NCI-H2196 (cell line): ENCODE results near the gene CNMD.
"Not testable (repeated sequence)": the region's sequence is repeated elsewhere in the genome, so short reads cannot be mapped to it uniquely, and the experiment has no call there.

Source experiments
- DNase-seq: peaks from one replicate; lab custom pipeline; 2025; ENCODE audit not compliant: unreplicated experiment; lab: John Stamatoyannopoulos, UW

The CNMD gene

DNA sequence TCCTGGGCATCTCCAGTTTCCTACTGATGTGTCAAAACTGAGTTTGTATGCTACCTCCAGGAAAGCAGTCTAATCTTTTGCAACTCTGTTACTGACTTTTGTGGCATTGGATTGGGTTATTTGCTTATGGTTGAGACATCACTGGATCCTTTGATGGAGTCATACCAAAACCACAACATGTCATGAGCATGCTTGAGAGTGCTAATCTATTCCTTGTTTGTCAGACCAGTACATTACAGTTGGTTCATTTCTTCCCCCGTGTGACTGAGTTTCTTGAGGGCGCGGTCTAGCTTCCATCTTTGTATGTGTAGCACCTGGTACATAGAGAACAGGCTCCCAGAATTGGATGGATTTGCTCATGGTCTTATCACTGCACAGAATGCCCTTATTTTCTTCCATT lies 43.8 kb downstream of the CNMD start:
- no peak for DNase-seq

- no peak for DNase-seq
These were observed 53.2 kb downstream of the CNMD start for GRCh38 chr13:52686376-52686775.

- DNase-seq, result not testable (repeated sequence)
These were observed 53.8 kb downstream of the CNMD start for GRCh38 chr13:52685806-52686205.

DNA sequence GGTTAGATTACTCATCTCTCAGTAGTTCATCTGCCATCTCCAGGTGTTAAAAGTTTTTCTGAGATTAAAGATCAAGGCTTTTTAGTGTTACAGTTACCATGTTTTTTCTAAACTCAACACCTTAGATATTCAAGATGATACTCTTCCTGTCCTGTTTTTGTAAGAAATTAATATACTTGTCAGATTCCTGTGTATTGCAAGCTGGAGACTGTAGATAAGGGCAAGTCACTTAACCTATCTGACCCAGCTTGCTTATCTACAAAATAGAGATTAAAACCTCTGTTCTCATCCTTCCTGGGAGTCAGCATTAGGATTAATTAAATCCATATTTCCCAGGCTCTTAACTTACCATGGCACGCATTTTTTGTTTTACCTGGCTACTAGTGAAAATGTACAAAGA lies 61.8 kb downstream of the CNMD start:
- DNase-seq, result no peak

DNA sequence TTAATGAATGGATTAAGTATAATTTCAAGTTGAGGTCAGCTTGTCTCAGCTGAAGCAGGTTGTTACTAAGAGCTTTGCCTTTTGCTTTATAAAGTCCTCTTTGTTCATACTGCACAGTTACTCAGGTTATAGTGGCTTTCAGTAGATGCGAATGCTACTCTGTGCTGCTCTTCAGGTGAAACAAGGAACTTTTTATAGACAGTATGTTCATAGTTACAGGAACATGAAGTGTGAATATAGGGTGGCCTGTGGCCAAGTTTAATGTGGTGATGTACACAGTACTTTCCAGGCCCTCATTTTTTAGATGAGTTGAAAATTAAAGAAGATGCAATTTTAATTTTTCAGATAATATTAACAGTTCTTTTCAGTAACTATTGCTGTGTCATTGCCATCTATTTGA lies 66.2 kb downstream of the CNMD start:
- peak; percentile 1 for DNase-seq

DNA sequence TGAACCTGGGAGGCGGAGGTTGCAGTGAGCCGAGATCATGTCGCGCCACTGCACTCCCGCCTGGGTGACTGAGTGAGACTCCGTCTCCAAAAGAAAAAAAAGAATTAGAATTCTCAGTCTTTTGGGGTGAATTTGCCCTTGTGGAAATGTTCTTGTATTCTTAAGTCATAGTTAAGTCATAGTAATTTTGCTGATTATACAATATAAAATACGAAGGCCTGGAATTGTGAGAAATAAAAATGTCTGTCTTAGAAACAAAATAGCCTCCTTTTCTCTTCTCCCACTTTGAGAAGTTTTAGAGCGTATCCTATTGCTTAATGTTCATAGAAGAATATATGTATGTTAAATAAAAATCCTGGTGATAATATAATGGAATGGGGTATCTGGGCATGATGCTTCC lies 68.9 kb downstream of the CNMD start:
- DNase-seq, result no peak

DNA sequence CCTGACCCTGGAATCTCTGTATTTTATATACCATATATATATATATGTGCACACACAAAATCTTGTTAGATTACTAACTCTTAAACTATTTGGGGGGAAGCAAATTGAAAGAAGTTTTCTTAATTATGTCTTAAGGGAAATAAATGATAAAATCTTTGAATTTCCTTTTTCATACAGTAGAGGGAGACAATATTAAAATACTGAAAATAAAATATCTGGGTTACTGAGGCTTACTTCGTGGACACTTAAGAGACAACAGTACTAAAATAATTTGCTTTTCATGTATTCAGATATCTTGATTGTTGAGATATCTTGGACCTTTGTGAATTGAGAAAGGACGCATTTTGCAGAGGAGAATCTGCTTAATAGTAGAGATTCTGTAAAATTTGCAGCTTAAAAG lies 69.9 kb downstream of the CNMD start:
- DNase-seq, result no peak

DNA sequence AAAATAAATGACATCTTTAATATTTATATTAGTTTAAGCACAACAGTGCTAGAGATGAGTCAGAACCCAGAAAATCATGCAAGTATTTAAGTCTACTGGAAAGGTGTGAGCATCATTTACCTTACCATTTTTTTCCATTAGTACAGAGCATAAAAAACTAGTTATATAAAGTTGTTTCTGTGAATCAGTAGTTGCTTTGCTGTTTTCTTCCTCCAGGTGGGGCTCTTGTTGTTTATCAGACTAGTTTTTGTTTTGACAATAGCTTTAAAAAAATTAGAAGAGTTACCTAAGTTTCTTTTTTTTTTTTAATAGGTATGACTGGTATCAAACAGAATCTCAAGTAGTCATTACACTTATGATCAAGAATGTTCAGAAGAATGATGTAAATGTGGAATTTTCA lies 74.3 kb downstream of the CNMD start:
- peak; percentile 7 for DNase-seq

DNA sequence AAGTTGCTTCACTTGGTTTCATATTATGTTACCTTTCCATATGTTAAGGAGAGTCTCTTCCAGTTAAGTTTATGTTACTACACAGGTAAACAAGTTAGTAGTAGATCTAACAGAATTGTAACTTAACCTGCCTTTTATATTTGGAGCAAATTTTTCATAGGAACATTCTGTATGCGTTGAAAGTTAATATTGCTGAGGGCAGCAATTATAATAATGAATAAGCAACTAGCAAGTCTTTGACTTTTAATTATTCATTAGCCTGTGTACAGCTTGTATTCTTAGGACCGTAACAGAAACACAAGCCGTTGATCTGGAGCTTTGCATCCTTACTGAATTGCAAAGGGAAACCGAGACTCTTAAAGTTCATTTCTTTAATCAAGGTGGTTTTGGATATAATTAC lies 75.3 kb downstream of the CNMD start:
- DNase-seq, result no peak

DNA sequence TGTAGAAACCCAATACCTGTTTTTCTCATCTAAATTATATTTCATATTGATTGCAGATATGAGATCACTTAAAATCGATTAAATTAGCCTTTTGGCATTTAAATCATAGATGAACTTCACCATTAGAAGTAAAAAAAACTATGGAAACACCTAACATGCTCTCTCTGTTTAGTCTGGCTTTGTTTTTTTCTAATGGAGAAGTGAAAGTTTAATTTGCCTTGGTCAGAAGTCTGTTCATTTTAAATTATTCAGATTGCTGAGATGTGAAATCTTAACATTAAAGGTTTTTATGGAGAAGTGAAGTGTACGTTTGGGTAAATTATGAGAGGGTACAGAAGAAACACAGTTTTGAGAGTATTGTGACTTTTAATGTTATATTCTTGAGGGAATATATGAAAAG lies 80.3 kb downstream of the CNMD start:
- DNase-seq, result no peak
